H1 (cell line): ENCODE results near the gene CMYA5. TPM values are rescaled to one million over a fixed set of nuclear protein-coding genes. Genes with fewer than 3 reads are reported as not detected.

Experiments
- CTCF ChIA-PET: fragments of 300-600 bp; sonication (Branson Sonifier 250); formaldehyde crosslinking; loops from one replicate; lab custom pipeline; 2021; ENCODE audit not compliant: partially characterized antibody; lab: Charles Lee
- POLR2A ChIA-PET: fragments of 300-600 bp; sonication (Branson Sonifier 250); formaldehyde crosslinking; loops from one replicate; lab custom pipeline; 2021; ENCODE audit warnings: inconsistent platforms; ENCODE audit not compliant: partially characterized antibody; lab: Charles Lee
- DNase-seq, 2 experiments: peaks; one replicate each; pipeline versions ENCODE4 v3.0.0 to v3.0.0-alpha.2; 2010 to 2022; ENCODE audit warnings: low spot score in 2 of 2, low read depth in 1 of 2, mixed read lengths in 1 of 2
- FAIRE-seq: peaks from 2 replicates; lab custom pipeline; 2011; peaks lifted over from hg19 to GRCh38; lab: Jason Lieb, UNC
- H2AFZ ChIP-seq: 2 replicates; pipeline ENCODE4 v1.8.1; 2012; ENCODE audit warnings: low read length, inconsistent platforms
- H2AK5ac ChIP-seq: 2 replicates; pipeline ENCODE4 v1.6.1; 2013; ENCODE audit warnings: low read depth, low read length
- H2BK120ac ChIP-seq: replicated peaks from 2 replicates; pipeline ENCODE3; 2013; ENCODE audit warnings: low read depth, low read length, inconsistent platforms
- H2BK12ac ChIP-seq: 2 replicates; pipeline ENCODE4 v1.6.1; 2013; ENCODE audit warnings: low read depth, low read length
- H2BK15ac ChIP-seq: 2 replicates; pipeline ENCODE4 v1.6.1; 2013; ENCODE audit warnings: low read length
- H2BK20ac ChIP-seq: 2 replicates; pipeline ENCODE4 v1.6.1; 2013; ENCODE audit warnings: low read length
- H2BK5ac ChIP-seq: 2 replicates; pipeline ENCODE4 v1.6.1; 2013; ENCODE audit warnings: low read depth, low read length
- H3K14ac ChIP-seq: 2 replicates; pipeline ENCODE4 v1.6.1; 2013; ENCODE audit warnings: inconsistent platforms; ENCODE audit not compliant: insufficient read length
- H3K18ac ChIP-seq: 2 replicates; pipeline ENCODE4 v1.6.1; 2013; ENCODE audit warnings: low read length; ENCODE audit errors: extremely low read depth
- H3K23ac ChIP-seq: 2 replicates; pipeline ENCODE4 v1.6.1; 2013; ENCODE audit warnings: inconsistent platforms; ENCODE audit not compliant: insufficient read length
- H3K23me2 ChIP-seq: 2 replicates; pipeline ENCODE4 v1.6.1; 2013; ENCODE audit warnings: low read depth, low read length
- H3K27ac ChIP-seq: 2 replicates; pipeline ENCODE4 v1.6.1; 2011; ENCODE audit warnings: low read depth, low read length, inconsistent platforms
- H3K27me3 ChIP-seq, 4 experiments: replicated peaks in 1 of 4; 1 replicate in 1 of 4; 2 replicates in 3 of 4; pipeline versions ENCODE4 v1.6.1 to v1.8.1; 2011 to 2013; ENCODE audit warnings: low read length in 3 of 4, mild to moderate bottlenecking in 3 of 4, inconsistent platforms in 2 of 4, mixed read lengths in 2 of 4, moderate library complexity in 1 of 4; ENCODE audit not compliant: control insufficient read depth in 3 of 4, insufficient read depth in 3 of 4; ENCODE audit errors: extremely low read depth in 1 of 4
- H3K36me3 ChIP-seq, 4 experiments: 2 replicates each; pipeline versions ENCODE4 v1.6.1 to v1.8.1; 2011 to 2013; ENCODE audit warnings: mild to moderate bottlenecking in 4 of 4, low read length in 3 of 4, moderate library complexity in 2 of 4, control low read depth in 1 of 4, inconsistent platforms in 1 of 4; ENCODE audit not compliant: insufficient read depth in 4 of 4, control insufficient read depth in 2 of 4
- H3K4ac ChIP-seq: replicated peaks from 2 replicates; pipeline ENCODE3; 2013; ENCODE audit warnings: low read length, low read depth, mixed read lengths, inconsistent platforms; ENCODE audit not compliant: insufficient read length
- H3K4me1 ChIP-seq, 4 experiments: replicated peaks in 1 of 4; 1 replicate in 1 of 4; 2 replicates in 3 of 4; pipeline versions ENCODE4 v1.6.1 to v1.8.1; 2011 to 2013; ENCODE audit warnings: low read length in 3 of 4, inconsistent platforms in 2 of 4, mixed read lengths in 1 of 4; ENCODE audit not compliant: insufficient read depth in 4 of 4, control insufficient read depth in 3 of 4
- H3K4me2 ChIP-seq, 2 experiments: 2 replicates each; pipeline versions ENCODE4 v1.6.1 to v1.8.1; 2011 to 2013; ENCODE audit warnings: low read depth in 2 of 2, low read length in 2 of 2, control low read depth in 1 of 2, inconsistent platforms in 1 of 2, mild to moderate bottlenecking in 1 of 2; ENCODE audit not compliant: insufficient read depth in 1 of 2
- H3K4me3 ChIP-seq, 4 experiments: fragments of 200-600, 300-600 bp in 1 of 4; sonication (generic), shearing (Covaris generic), sonication (Bioruptor Twin) in 1 of 4; 2 replicates each; pipeline versions ENCODE4 v1.5.1 to v1.8.1; 2011 to 2016; ENCODE audit warnings: low read length in 4 of 4, low read depth in 3 of 4, control low read depth in 2 of 4, inconsistent platforms in 2 of 4, mild to moderate bottlenecking in 2 of 4, mixed read lengths in 1 of 4, moderate library complexity in 1 of 4; ENCODE audit not compliant: insufficient read depth in 2 of 4; ENCODE audit errors: extremely low read depth in 1 of 4
- H3K56ac ChIP-seq: replicated peaks from 2 replicates; pipeline ENCODE3; 2013; ENCODE audit warnings: low read depth, mild to moderate bottlenecking, mixed read lengths, low read length, inconsistent platforms; ENCODE audit not compliant: insufficient read length
- H3K79me1 ChIP-seq: 2 replicates; pipeline ENCODE4 v1.6.1; 2013; ENCODE audit warnings: low read depth, low read length, control low read depth
- H3K79me2 ChIP-seq, 2 experiments: 2 replicates each; pipeline versions ENCODE4 v1.6.1 to v1.8.1; 2012 to 2013; ENCODE audit warnings: low read length in 2 of 2, mild to moderate bottlenecking in 2 of 2, inconsistent platforms in 1 of 2; ENCODE audit not compliant: insufficient read depth in 2 of 2, control insufficient read depth in 1 of 2
- H3K9ac ChIP-seq, 4 experiments: replicated peaks in 1 of 4; 1 replicate in 1 of 4; 2 replicates in 3 of 4; pipeline versions ENCODE4 v1.6.1 to v1.8.1; 2011 to 2013; ENCODE audit warnings: low read depth in 3 of 4, low read length in 3 of 4, control low read depth in 2 of 4, mild to moderate bottlenecking in 2 of 4, moderate library complexity in 2 of 4, inconsistent platforms in 1 of 4; ENCODE audit errors: extremely low read depth in 1 of 4
- H3K9me3 ChIP-seq, 2 experiments: 2 replicates each; pipeline versions ENCODE4 v1.6.1 to v1.8.1; 2012 to 2013; ENCODE audit warnings: mild to moderate bottlenecking in 2 of 2, moderate library complexity in 2 of 2, control low read depth in 1 of 2, inconsistent platforms in 1 of 2, low read depth in 1 of 2, low read length in 1 of 2, mixed read lengths in 1 of 2; ENCODE audit not compliant: insufficient read depth in 2 of 2
- H4K20me1 ChIP-seq, 2 experiments: replicated peaks in 1 of 2; 2 replicates each; pipeline versions ENCODE3 to v1.8.1; 2011 to 2013; ENCODE audit warnings: inconsistent platforms in 2 of 2, low read length in 2 of 2, mild to moderate bottlenecking in 1 of 2; ENCODE audit not compliant: insufficient read depth in 2 of 2, control insufficient read depth in 1 of 2
- H4K5ac ChIP-seq: 2 replicates; pipeline ENCODE4 v1.6.1; 2013; ENCODE audit warnings: low read length, low read depth, mixed read lengths, inconsistent platforms; ENCODE audit not compliant: insufficient read length
- H4K8ac ChIP-seq: 2 replicates; pipeline ENCODE4 v1.8.0; 2013; ENCODE audit warnings: mild to moderate bottlenecking, moderate library complexity, low read length, inconsistent platforms; ENCODE audit not compliant: insufficient read depth; ENCODE audit errors: extremely low read depth
- H4K91ac ChIP-seq: replicated peaks from 2 replicates; pipeline ENCODE3; 2013; ENCODE audit warnings: low read length, mixed read lengths, inconsistent platforms; ENCODE audit not compliant: insufficient read length
- BCL11A ChIP-seq, 2 experiments: IDR thresholded peaks; one replicate each; pipeline ENCODE4 v1.6.1; 2011; ENCODE audit warnings: low read depth in 2 of 2, low read length in 2 of 2, mild to moderate bottlenecking in 2 of 2
- BRCA1 ChIP-seq: IDR thresholded peaks from 2 replicates; pipeline ENCODE4 v1.6.1; 2012; ENCODE audit warnings: low read depth, low read length, improper control_type of control experiment
- CBX5 ChIP-seq: fragments of 300-800, 300-1000 bp; sonication (generic); IDR thresholded peaks from 2 replicates; pipeline ENCODE4 v1.7.1; 2016; ENCODE audit warnings: antibody characterized with exemption, low read length, low read depth
- E2F6 ChIP-seq: IDR thresholded peaks from 2 replicates; pipeline ENCODE4 v1.6.1; 2012; ENCODE audit warnings: inconsistent platforms
- GABPA ChIP-seq: IDR thresholded peaks from 2 replicates; pipeline ENCODE4 v1.6.1; 2011; ENCODE audit warnings: mild to moderate bottlenecking, low read length, moderate library complexity, borderline replicate concordance; ENCODE audit not compliant: insufficient read depth
- MAX ChIP-seq: IDR thresholded peaks from 2 replicates; pipeline ENCODE4 v1.6.1; 2012; ENCODE audit warnings: inconsistent platforms
- SIN3A ChIP-seq, 2 experiments: IDR thresholded peaks in 1 of 2; conservative IDR thresholded peaks in 1 of 2; 2 replicates each; pipeline ENCODE4 v1.6.1; 2011 to 2012; ENCODE audit warnings: low read length in 2 of 2, improper control_type of control experiment in 1 of 2, low read depth in 1 of 2, mild to moderate bottlenecking in 1 of 2
- SIRT6 ChIP-seq: IDR thresholded peaks from one replicate; pipeline ENCODE4 v1.7.1; 2012; ENCODE audit warnings: low read length, inconsistent platforms
- SIX5 ChIP-seq: IDR thresholded peaks from 2 replicates; pipeline ENCODE4 v1.6.1; 2011; ENCODE audit warnings: mild to moderate bottlenecking, low read depth, low read length
- SP1 ChIP-seq: IDR thresholded peaks from 2 replicates; pipeline ENCODE4 v1.6.1; 2011; ENCODE audit warnings: low read depth, low read length
- SP2 ChIP-seq: IDR thresholded peaks from 2 replicates; pipeline ENCODE4 v1.6.1; 2012; ENCODE audit warnings: mild to moderate bottlenecking, low read length, inconsistent platforms
- TAF7 ChIP-seq: optimal IDR thresholded peaks from 2 replicates; pipeline ENCODE3; 2011; ENCODE audit warnings: low read depth, mild to moderate bottlenecking, inconsistent platforms, low read length, moderate library complexity, borderline replicate concordance
- WGBS, 2 experiments: shearing (Covaris generic) in 1 of 2; methylation state at CpG; one replicate each; pipeline versions ENCODE4 v1.1.6 to v1.1.7; 2013 to 2015; ENCODE audit warnings: low lambda C conversion rate in 2 of 2, mixed read lengths in 2 of 2, inconsistent platforms in 1 of 2, low coverage in 1 of 2, missing lambda C conversion rate in 1 of 2; ENCODE audit not compliant: insufficient replicate concordance in 2 of 2, insufficient coverage in 1 of 2, insufficient read length in 1 of 2; ENCODE audit errors: extremely low coverage in 1 of 2, missing lambda C conversion rate in 1 of 2; 5-methylcytosine and 5-hydroxymethylcytosine counted together
- polyA plus RNA-seq, 7 experiments: library from polyadenylated mRNA; depleted of rRNA in 3 of 7; stranded (reverse) in 5 of 7; unstranded in 2 of 7; fragments of >200 nt in 5 of 7; fragments of 200-250 nt in 2 of 7; gene quantifications; 1 replicate in 5 of 7; 2 replicates in 1 of 7; 4 replicates in 1 of 7; pipeline versions ENCODE4 v1.2.1 to v1.2.3, GENCODE V29; 2011 to 2013; ENCODE audit warnings: missing spikeins in 2 of 7, mixed read lengths in 2 of 7
- total RNA-seq: library from RNA; stranded (reverse); fragmentation: NEBNext Ultra II Directional; extraction: Animal tissue kit (Norgen Biotek cat#: 25700); gene quantifications from 2 replicates; pipeline ENCODE4 v1.2.1, GENCODE V29; 2021

The CMYA5 gene
- total and polyA plus RNA-seq, 2 of the 8 experiments (the other 6 are each of a cell fraction or from before 2014, with no cell fraction given), result 0.88 to 0.95 TPM

- Histone ChIP-seq H4K91ac (no peak overlapping the region), H2BK15ac (no peak overlapping the region), H3K9me3 (no peaks in the 10 kb centered on the region), H3K36me3 (no peaks in the 10 kb centered on the region), H3K4me3 (no peak overlapping the region), H3K18ac (no peak overlapping the region), H4K20me1 (no peaks in the 10 kb centered on the region), H2BK5ac (no peak overlapping the region), H2BK120ac (no peak overlapping the region), H3K56ac (no peak overlapping the region), H4K5ac (no peak overlapping the region), H3K14ac (no peak overlapping the region), H2BK12ac (no peak overlapping the region), H3K27me3 (no peaks in the 10 kb centered on the region), H3K4me2 (no peak overlapping the region), H2BK20ac (no peak overlapping the region), H3K9ac (no peak overlapping the region), H2AK5ac (no peak overlapping the region), H3K4ac (no peak overlapping the region), H3K23me2 (no peaks in the 10 kb centered on the region), H3K27ac (no peak overlapping the region), H3K23ac (no peak overlapping the region), H3K4me1 (no peaks in the 10 kb centered on the region), H4K8ac (no peak overlapping the region), H2AFZ (no peak overlapping the region), H3K79me2 (no peaks in the 10 kb centered on the region), H3K79me1 (no peaks in the 10 kb centered on the region)
- WGBS, 2 experiments, result 95% methylated on average over 3 of the region's 3 CpGs; no CpG with 5 or more reads in 1 of the 2 experiments
- FAIRE-seq (no peak), DNase-seq (no peak)
- ChIA-PET CTCF (no interaction called here), POLR2A (no interaction called here)
- no peak for TF ChIP-seq E2F6
- no peak for TF ChIP-seq GABPA
- TF ChIP-seq SP1, result no peak
- TF ChIP-seq SP2, result no peak
- no peak for TF ChIP-seq TAF7
- no peak for TF ChIP-seq SIX5
- TF ChIP-seq SIRT6, result no peak
- TF ChIP-seq BRCA1, result no peak
- no peak for TF ChIP-seq MAX
- TF ChIP-seq BCL11A (IDR thresholded peaks at IDR 0.05; ENCODE audit: low read depth in 2 of 2, low read length in 2 of 2), result no peak
- TF ChIP-seq CBX5, result no peak
- no peak for TF ChIP-seq SIN3A (conservative IDR thresholded peaks at IDR 0.05 in 1 of 2, IDR thresholded peaks at IDR 0.05 in 1 of 2; ENCODE audit: low read depth in 1 of 2, low read length in 2 of 2)
Observed at GRCh38 chr5:79809743-79810142, 120.1 kb downstream of the CMYA5 start.
